ENCODE measurements around the gene CAMKK2.
"Not testable (repeated sequence)": the region's sequence is repeated elsewhere in the genome, so short reads cannot be mapped to it uniquely, and the experiment has no call there.

- TF ChIP-seq RAD21 (conservative IDR thresholded peaks at IDR 0.05); EP300 (conservative IDR thresholded peaks at IDR 0.05; ENCODE audit: poor library complexity, severe bottlenecking); POLR2AphosphoS5 (IDR thresholded peaks at IDR 0.05): not testable (repeated sequence)
- TF ChIP-seq, protein P1, sequence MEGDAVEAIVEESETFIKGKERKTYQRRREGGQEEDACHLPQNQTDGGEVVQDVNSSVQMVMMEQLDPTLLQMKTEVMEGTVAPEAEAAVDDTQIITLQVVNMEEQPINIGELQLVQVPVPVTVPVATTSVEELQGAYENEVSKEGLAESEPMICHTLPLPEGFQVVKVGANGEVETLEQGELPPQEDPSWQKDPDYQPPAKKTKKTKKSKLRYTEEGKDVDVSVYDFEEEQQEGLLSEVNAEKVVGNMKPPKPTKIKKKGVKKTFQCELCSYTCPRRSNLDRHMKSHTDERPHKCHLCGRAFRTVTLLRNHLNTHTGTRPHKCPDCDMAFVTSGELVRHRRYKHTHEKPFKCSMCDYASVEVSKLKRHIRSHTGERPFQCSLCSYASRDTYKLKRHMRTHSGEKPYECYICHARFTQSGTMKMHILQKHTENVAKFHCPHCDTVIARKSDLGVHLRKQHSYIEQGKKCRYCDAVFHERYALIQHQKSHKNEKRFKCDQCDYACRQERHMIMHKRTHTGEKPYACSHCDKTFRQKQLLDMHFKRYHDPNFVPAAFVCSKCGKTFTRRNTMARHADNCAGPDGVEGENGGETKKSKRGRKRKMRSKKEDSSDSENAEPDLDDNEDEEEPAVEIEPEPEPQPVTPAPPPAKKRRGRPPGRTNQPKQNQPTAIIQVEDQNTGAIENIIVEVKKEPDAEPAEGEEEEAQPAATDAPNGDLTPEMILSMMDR (IDR thresholded peaks at IDR 0.05; ENCODE audit: poor library complexity, severe bottlenecking) = not testable (repeated sequence)
- TF ChIP-seq, protein P2, sequence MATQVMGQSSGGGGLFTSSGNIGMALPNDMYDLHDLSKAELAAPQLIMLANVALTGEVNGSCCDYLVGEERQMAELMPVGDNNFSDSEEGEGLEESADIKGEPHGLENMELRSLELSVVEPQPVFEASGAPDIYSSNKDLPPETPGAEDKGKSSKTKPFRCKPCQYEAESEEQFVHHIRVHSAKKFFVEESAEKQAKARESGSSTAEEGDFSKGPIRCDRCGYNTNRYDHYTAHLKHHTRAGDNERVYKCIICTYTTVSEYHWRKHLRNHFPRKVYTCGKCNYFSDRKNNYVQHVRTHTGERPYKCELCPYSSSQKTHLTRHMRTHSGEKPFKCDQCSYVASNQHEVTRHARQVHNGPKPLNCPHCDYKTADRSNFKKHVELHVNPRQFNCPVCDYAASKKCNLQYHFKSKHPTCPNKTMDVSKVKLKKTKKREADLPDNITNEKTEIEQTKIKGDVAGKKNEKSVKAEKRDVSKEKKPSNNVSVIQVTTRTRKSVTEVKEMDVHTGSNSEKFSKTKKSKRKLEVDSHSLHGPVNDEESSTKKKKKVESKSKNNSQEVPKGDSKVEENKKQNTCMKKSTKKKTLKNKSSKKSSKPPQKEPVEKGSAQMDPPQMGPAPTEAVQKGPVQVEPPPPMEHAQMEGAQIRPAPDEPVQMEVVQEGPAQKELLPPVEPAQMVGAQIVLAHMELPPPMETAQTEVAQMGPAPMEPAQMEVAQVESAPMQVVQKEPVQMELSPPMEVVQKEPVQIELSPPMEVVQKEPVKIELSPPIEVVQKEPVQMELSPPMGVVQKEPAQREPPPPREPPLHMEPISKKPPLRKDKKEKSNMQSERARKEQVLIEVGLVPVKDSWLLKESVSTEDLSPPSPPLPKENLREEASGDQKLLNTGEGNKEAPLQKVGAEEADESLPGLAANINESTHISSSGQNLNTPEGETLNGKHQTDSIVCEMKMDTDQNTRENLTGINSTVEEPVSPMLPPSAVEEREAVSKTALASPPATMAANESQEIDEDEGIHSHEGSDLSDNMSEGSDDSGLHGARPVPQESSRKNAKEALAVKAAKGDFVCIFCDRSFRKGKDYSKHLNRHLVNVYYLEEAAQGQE (IDR thresholded peaks at IDR 0.05; ENCODE audit: borderline replicate concordance) = not testable (repeated sequence)
Observed at GRCh38 chr12:121208571-121208970, 87.9 kb downstream of the CAMKK2 start.
